MM.1S (cell line): ENCODE results near the gene LIPH.

ENCODE experiments used
- EZH2phosphoT487 ChIP-seq: fragments of 300-600 bp; sonication (generic); IDR thresholded peaks from 2 replicates; pipeline ENCODE4 v1.6.1; 2018; ENCODE audit warnings: antibody characterized with exemption, low read length
- TF ChIP-seq, protein P1 (sequence below): fragments of 300-600 bp; sonication (generic); IDR thresholded peaks from 2 replicates; pipeline ENCODE4 v1.5.1; 2016; ENCODE audit warnings: antibody characterized with exemption, low read length, mixed read lengths

DNA sequence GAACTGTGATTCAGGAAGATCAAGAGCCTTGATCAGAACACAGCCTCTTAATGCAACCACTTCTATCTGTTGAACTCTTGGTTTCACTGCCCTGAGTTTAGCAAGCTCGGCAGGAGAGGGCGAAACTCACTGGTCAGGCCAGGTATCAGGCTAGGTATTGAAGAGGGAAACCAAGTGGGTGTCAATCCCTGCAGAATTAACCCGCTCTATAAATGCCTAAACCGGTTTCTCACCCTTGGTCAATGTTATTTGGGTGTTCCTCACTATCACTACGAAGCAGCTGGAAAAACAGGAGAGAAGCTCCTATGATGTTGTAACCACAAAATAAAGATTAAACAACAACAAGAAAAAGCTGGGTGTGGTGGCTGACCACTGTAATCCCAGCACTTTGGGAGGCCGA, 23.9 kb downstream of the LIPH start:
- TF ChIP-seq, protein P1, sequence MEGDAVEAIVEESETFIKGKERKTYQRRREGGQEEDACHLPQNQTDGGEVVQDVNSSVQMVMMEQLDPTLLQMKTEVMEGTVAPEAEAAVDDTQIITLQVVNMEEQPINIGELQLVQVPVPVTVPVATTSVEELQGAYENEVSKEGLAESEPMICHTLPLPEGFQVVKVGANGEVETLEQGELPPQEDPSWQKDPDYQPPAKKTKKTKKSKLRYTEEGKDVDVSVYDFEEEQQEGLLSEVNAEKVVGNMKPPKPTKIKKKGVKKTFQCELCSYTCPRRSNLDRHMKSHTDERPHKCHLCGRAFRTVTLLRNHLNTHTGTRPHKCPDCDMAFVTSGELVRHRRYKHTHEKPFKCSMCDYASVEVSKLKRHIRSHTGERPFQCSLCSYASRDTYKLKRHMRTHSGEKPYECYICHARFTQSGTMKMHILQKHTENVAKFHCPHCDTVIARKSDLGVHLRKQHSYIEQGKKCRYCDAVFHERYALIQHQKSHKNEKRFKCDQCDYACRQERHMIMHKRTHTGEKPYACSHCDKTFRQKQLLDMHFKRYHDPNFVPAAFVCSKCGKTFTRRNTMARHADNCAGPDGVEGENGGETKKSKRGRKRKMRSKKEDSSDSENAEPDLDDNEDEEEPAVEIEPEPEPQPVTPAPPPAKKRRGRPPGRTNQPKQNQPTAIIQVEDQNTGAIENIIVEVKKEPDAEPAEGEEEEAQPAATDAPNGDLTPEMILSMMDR: no peak
- TF ChIP-seq EZH2phosphoT487: no peak
